ENCODE measurements around the gene DLEU7. TPM values are rescaled to one million over a fixed set of nuclear protein-coding genes. Genes with fewer than 3 reads are reported as not detected.

Gene DLEU7
- total and polyA plus RNA-seq, 10 of the 15 experiments (the other 5 are each of a cell fraction or from before 2014, with no cell fraction given): not detected

- H3K4me1 ChIP-seq (ENCODE audit: control insufficient read depth, insufficient read depth, low read length): no peaks in the 10 kb centered on the region
- SMC1A ChIA-PET (ENCODE audit: uncharacterized antibody, unreplicated experiment): no interaction called here
- H3K9ac ChIP-seq (ENCODE audit: control insufficient read depth, insufficient read depth, low read length): no peak overlapping the region
- intact Hi-C loops (cut with micrococcal nuclease; ENCODE audit: unreplicated experiment) (no loop called here), in situ Hi-C loops (cut with MboI) (no loop called here)
- no peak overlapping the region for H2AFZ ChIP-seq (ENCODE audit: control insufficient read depth, low read depth, low read length)
- CTCF ChIA-PET: no interaction called here
- no peaks in the 10 kb centered on the region for H3K9me3 ChIP-seq (replicated peaks; ENCODE audit: control insufficient read depth, insufficient read depth, low read length)
- H3K4me2 ChIP-seq (ENCODE audit: control insufficient read depth, insufficient read depth): no peak overlapping the region
- no TSS peak for BruUV-seq (replicated peaks)
- DNase-seq (ENCODE audit: low read depth, low spot score) (no peak), FAIRE-seq (no peak), ATAC-seq (no peak)
- TF ChIP-seq ZNF592 (IDR thresholded peaks at IDR 0.05) (no peak), E2F4 (IDR thresholded peaks at IDR 0.05; ENCODE audit: low read depth, low read length) (no peak), SMAD5 (IDR thresholded peaks at IDR 0.05; ENCODE audit: low read depth) (no peak), CBFB (IDR thresholded peaks at IDR 0.05; ENCODE audit: low read depth) (no peak), CBX3 (IDR thresholded peaks at IDR 0.05; ENCODE audit: borderline replicate concordance, low read depth) (no peak), POU2F2 (IDR thresholded peaks at IDR 0.05; ENCODE audit: borderline replicate concordance, low read depth, low read length) (no peak), PAX8 (IDR thresholded peaks at IDR 0.05) (no peak), NFYA (IDR thresholded peaks at IDR 0.05; ENCODE audit: borderline replicate concordance, low read depth, low read length) (no peak), ZNF24 (IDR thresholded peaks at IDR 0.05) (no peak), CHD2 (IDR thresholded peaks at IDR 0.05; ENCODE audit: borderline replicate concordance, low read depth, low read length) (no peak), TCF12 (IDR thresholded peaks at IDR 0.05; ENCODE audit: low read depth, low read length) (no peak)
- H4K20me1 ChIP-seq (ENCODE audit: control insufficient read depth, insufficient read depth): no peaks in the 10 kb centered on the region
- RAD21 ChIA-PET (ENCODE audit: unreplicated experiment): no interaction called here
- no peaks in the 10 kb centered on the region for H3K36me3 ChIP-seq (ENCODE audit: control insufficient read depth in 2 of 2, insufficient read depth in 2 of 2, low read length in 1 of 2)
- H3K27ac ChIP-seq (ENCODE audit: control insufficient read depth, insufficient read depth): no peak overlapping the region
- no peaks in the 10 kb centered on the region for H3K79me2 ChIP-seq (ENCODE audit: control insufficient read depth, insufficient read depth, low read length)
- no peak overlapping the region for H3K4me3 ChIP-seq
- POLR2A ChIA-PET: no interaction called here
- 20% methylated on average over 2 of the region's 2 CpGs for WGBS (ENCODE audit: insufficient coverage, insufficient replicate concordance, low lambda C conversion rate, missing lambda C conversion rate)
- no peaks in the 10 kb centered on the region for H3K27me3 ChIP-seq (replicated peaks in 1 of 2; ENCODE audit: control insufficient read depth in 2 of 2, insufficient read depth in 2 of 2, low read length in 1 of 2)
These were observed 30.0 kb upstream of the DLEU7 start for GRCh38 chr13:50873467-50873866.

Data from GM12878 (cell line).